Gastrocnemius medialis (tissue), 4 donors: Measurements from ENCODE around the gene PFKFB2. TPM values are rescaled to one million over a fixed set of nuclear protein-coding genes. Genes with fewer than 3 reads are reported as not detected.

Experiments
- ATAC-seq, 2 donors: fragments of 150-250 bp; one replicate each; pipeline ENCODE4 v1.9.1; 2016
- DNase-seq, 2 donors: peaks; one replicate each; pipeline ENCODE4 v3.0.0-alpha.2; 2019
- H3K27ac ChIP-seq, 4 donors: fragments of 200-600 bp; sonication (generic); 1 replicate in 1 of 4; 2 replicates in 3 of 4; pipeline ENCODE4 v1.5.1; 2016 to 2018; ENCODE audit warnings: mild to moderate bottlenecking in 2 of 4, moderate library complexity in 1 of 4
- H3K27me3 ChIP-seq, 3 donors: fragments of 200-600 bp; sonication (generic) in 2 of 3; 1 replicate in 1 of 3; 2 replicates in 2 of 3; pipeline versions ENCODE4 v1.5.1 to v1.6.0; 2016 to 2019; ENCODE audit warnings: mild to moderate bottlenecking in 1 of 3, moderate library complexity in 1 of 3
- H3K36me3 ChIP-seq, 2 donors: fragments of 200-600 bp; sonication (generic) in 1 of 2; one replicate each; pipeline ENCODE4 v1.5.1; 2017 to 2018
- H3K4me1 ChIP-seq, 2 donors: fragments of 200-600 bp; sonication (generic) in 1 of 2; one replicate each; pipeline ENCODE4 v1.5.1; 2016 to 2017; ENCODE audit warnings: mild to moderate bottlenecking in 2 of 2
- H3K4me3 ChIP-seq, 4 donors: fragments of 200-600 bp; sonication (generic) in 3 of 4; 1 replicate in 1 of 4; 2 replicates in 3 of 4; pipeline ENCODE4 v1.5.1; 2016 to 2019; ENCODE audit warnings: mild to moderate bottlenecking in 2 of 4
- H3K9me3 ChIP-seq, 3 donors: fragments of 200-600 bp; sonication (generic) in 2 of 3; 1 replicate in 1 of 3; 2 replicates in 2 of 3; pipeline ENCODE4 v1.5.1; 2016 to 2019
- POLR2A ChIP-seq, 2 donors: fragments of 450-650 bp; IDR thresholded peaks; one replicate each; pipeline ENCODE4 v1.6.1; 2017; ENCODE audit warnings: antibody characterized with exemption in 2 of 2, mild to moderate bottlenecking in 2 of 2, moderate library complexity in 2 of 2
- in situ Hi-C, 4 donors: fragments of 200-750 bp; cut with MboI; loops; one replicate each; pipeline versions ENCODE4 v1.15.0 to v1.8.0; 2017; ENCODE audit warnings: low sequenced_read_pairs in 4 of 4
- intact Hi-C: fragments of 100-400 bp; cut with DNase I; formaldehyde crosslinking; loops from one replicate; pipeline ENCODE4 v1.15.1; 2023; ENCODE audit warnings: low total_unique reads
- total RNA-seq, 4 donors: library from RNA; depleted of rRNA; stranded (reverse); fragments of >200 nt; gene quantifications; one replicate each; pipeline versions ENCODE4 v1.1.0 to v1.2.3, GENCODE V29; 2016
- TF ChIP-seq, protein P1 (sequence below), 5 experiments: fragments of 450-650 bp in 3 of 5; fragments of 200-600 bp in 2 of 5; sonication (generic) in 2 of 5; IDR thresholded peaks in 4 of 5; conservative IDR thresholded peaks in 1 of 5; 1 replicate in 4 of 5; 2 replicates in 1 of 5; pipeline ENCODE4 v1.5.1; 2016 to 2019; ENCODE audit warnings: antibody characterized with exemption in 5 of 5, mild to moderate bottlenecking in 3 of 5, moderate library complexity in 3 of 5

Gene PFKFB2
- total RNA-seq, 4 donors from 2014 or later: 35.5 to 40.3 (median 37.6) TPM

DNA sequence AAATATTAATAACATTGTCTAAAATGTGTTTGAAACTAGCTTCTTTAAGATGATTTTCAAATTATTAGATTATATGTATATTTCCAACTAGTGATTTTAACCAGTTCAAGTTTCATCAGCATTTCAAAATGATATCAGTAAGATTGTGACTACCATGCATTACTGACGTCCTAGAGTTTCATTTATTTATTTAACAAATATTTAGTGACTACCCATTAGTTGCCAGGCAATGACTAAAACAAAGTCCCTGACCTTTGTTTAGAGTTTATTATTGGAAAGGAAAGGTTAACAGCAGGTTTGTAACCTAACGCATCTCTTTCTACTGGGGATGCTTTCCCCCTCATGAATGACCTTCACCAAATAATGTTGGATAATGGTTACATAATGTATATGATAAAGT is 28.0 kb downstream of the PFKFB2 start:
- intact Hi-C loops: loop anchor here (10.0 kb wide), 1 partner anchor 46 kb away; the partner anchor contains the start of gene C1orf116
- no peaks in the 10 kb centered on the region for H3K9me3 ChIP-seq
- H3K27me3 ChIP-seq: no peaks in the 10 kb centered on the region
- peaks cover 15 to 16% of the 10 kb centered on the region in 2 donors for H3K4me1 ChIP-seq
- in situ Hi-C loops: loop anchor here in 1 of 4 donors (10.0 kb wide), 1 partner anchor 324 kb away; no protein-coding TSS in a partner anchor
- TF ChIP-seq, protein P1, sequence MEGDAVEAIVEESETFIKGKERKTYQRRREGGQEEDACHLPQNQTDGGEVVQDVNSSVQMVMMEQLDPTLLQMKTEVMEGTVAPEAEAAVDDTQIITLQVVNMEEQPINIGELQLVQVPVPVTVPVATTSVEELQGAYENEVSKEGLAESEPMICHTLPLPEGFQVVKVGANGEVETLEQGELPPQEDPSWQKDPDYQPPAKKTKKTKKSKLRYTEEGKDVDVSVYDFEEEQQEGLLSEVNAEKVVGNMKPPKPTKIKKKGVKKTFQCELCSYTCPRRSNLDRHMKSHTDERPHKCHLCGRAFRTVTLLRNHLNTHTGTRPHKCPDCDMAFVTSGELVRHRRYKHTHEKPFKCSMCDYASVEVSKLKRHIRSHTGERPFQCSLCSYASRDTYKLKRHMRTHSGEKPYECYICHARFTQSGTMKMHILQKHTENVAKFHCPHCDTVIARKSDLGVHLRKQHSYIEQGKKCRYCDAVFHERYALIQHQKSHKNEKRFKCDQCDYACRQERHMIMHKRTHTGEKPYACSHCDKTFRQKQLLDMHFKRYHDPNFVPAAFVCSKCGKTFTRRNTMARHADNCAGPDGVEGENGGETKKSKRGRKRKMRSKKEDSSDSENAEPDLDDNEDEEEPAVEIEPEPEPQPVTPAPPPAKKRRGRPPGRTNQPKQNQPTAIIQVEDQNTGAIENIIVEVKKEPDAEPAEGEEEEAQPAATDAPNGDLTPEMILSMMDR (IDR thresholded peaks at IDR 0.05 in 4 of 5, conservative IDR thresholded peaks at IDR 0.05 in 1 of 5): no peak
- no peak overlapping the region for H3K4me3 ChIP-seq
- DNase-seq: no peak
- H3K27ac ChIP-seq: no peak overlapping the region
- H3K36me3 ChIP-seq: no peaks in the 10 kb centered on the region
- no peak for ATAC-seq

DNA sequence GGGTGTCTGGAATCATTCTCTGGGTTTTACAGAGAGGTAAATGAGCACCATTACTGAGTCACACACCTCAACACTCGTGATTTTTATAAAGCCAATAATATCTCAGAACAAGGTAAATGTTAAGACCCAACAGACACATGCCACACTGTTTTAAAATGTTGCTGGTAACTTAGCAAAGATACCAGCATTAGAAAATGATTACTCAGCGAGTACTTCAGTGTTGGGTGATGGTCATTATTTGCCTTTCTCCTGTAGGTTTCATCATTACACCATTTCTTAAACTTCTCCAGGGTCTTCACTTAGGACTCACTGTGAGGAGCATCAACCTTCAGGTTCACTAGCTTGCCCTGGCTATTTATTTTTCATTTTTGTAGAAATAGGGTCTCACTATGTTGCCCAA is 28.7 kb downstream of the PFKFB2 start:
- ATAC-seq: no peak
- H3K4me3 ChIP-seq: no peak overlapping the region
- intact Hi-C loops (loop anchor here (10.0 kb wide), 1 partner anchor 47 kb away; the partner anchor contains the start of gene C1orf116), in situ Hi-C loops (loop anchor here in 1 of 4 donors (10.0 kb wide), 1 partner anchor 323 kb away; no protein-coding TSS in a partner anchor)
- H3K27me3 ChIP-seq: no peaks in the 10 kb centered on the region
- no peak overlapping the region for H3K27ac ChIP-seq
- TF ChIP-seq POLR2A (IDR thresholded peaks at IDR 0.05): no peak
- TF ChIP-seq, protein P1 (IDR thresholded peaks at IDR 0.05 in 4 of 5, conservative IDR thresholded peaks at IDR 0.05 in 1 of 5): no peak
- H3K9me3 ChIP-seq: no peaks in the 10 kb centered on the region
- peaks cover 9% of the 10 kb centered on the region in 2 donors for H3K4me1 ChIP-seq
- DNase-seq: no peak
- no peaks in the 10 kb centered on the region for H3K36me3 ChIP-seq

DNA sequence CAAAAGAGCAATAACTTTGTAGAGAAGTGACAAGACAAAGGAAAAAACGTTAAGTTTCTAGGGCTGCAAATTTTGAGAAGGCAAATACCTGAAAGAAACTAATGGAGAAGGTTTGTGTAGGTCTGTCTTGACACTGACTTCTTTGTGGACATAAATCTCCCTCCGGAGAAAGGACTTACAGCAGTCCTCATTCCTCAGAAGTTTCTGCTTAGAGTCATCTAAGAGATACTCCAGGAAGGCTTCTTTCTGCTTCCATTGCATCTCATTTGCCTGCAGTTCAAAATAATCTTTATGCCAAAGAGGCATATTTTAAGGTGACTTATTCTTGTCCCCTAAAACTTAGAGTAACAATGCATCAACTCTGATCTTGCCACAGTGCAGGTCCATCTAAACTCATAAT is 31.2 kb downstream of the PFKFB2 start:
- H3K36me3 ChIP-seq: no peaks in the 10 kb centered on the region
- no peak for DNase-seq
- H3K9me3 ChIP-seq: no peaks in the 10 kb centered on the region
- H3K4me1 ChIP-seq: peaks cover 2 to 4% of the 10 kb centered on the region in 2 donors
- no peaks in the 10 kb centered on the region for H3K27me3 ChIP-seq
- intact Hi-C loops: loop anchor here (2.0 to 10.0 kb wide), 3 partner anchors 49 to 415 kb away; partner anchors contain the start of gene C1orf116
- no peak for ATAC-seq
- no peak for TF ChIP-seq POLR2A (IDR thresholded peaks at IDR 0.05)
- TF ChIP-seq, protein P1 (IDR thresholded peaks at IDR 0.05 in 4 of 5, conservative IDR thresholded peaks at IDR 0.05 in 1 of 5): no peak
- no peak overlapping the region for H3K27ac ChIP-seq
- no peak overlapping the region for H3K4me3 ChIP-seq
- in situ Hi-C loops: loop anchor here in 1 of 4 donors (10.0 kb wide), 1 partner anchor 321 kb away; no protein-coding TSS in a partner anchor

DNA sequence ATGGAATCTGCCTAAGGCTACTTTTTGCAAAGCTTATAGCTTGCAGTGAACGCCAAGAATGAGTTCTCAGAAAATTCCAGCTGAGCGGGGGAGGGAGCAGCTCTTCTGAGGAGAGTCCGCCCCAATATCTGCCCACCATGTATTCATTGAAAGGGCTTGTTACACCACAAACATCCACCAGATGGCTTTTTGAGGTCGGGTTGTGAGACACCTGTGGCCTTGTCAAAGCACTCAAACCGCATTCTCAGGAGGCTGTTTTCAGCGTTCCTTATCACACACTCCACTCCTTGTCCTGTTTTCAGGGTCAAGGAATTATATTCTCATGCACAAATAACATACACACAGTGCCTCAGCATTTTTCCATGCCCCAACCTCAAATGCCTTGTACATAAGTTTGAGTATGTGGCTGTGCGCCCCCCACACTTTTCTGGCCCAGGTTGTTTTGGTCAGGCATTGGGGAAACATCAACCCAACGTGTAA is 31.7 kb downstream of the PFKFB2 start:
- peak; percentile 44 to 74 for ATAC-seq
- TF ChIP-seq POLR2A (IDR thresholded peaks at IDR 0.05): no peak
- TF ChIP-seq, protein P1 (IDR thresholded peaks at IDR 0.05 in 4 of 5, conservative IDR thresholded peaks at IDR 0.05 in 1 of 5): peak; percentile 44 to 63 (median 53)
- in situ Hi-C loops: loop anchor here in 3 of 4 donors (5.0 to 10.0 kb wide), 3 partner anchors 318 to 323 kb away; no protein-coding TSS in a partner anchor

More for the DNA sequence above, 31.7 kb downstream of the PFKFB2 start:
- intact Hi-C loops: loop anchor here (2.0 to 10.0 kb wide), 3 partner anchors 50 to 414 kb away; partner anchors contain the start of gene C1orf116
- no peak overlapping the region for H3K4me3 ChIP-seq
- H3K27ac ChIP-seq: no peak overlapping the region
- H3K9me3 ChIP-seq: no peaks in the 10 kb centered on the region
- peak in 1 of 2 donors; percentile 38 for DNase-seq
- H3K36me3 ChIP-seq: no peaks in the 10 kb centered on the region
- peaks cover 2 to 4% of the 10 kb centered on the region in 2 donors for H3K4me1 ChIP-seq
- no peaks in the 10 kb centered on the region for H3K27me3 ChIP-seq
